Kidney epithelial cell (primary cell): ENCODE data around the gene NDST1. TPM values are rescaled to one million over a fixed set of nuclear protein-coding genes. Genes with fewer than 3 reads are reported as not detected.

Experiments
- DNase-seq: peaks from one replicate; pipeline ENCODE4 v3.0.0-alpha.2; 2010; ENCODE audit warnings: low read depth
- H3K27me3 ChIP-seq: 2 replicates; pipeline ENCODE4 v1.6.0; 2011; ENCODE audit warnings: low read length; ENCODE audit not compliant: control insufficient read depth, insufficient read depth
- H3K36me3 ChIP-seq: 2 replicates; pipeline ENCODE4 v1.5.1; 2011; ENCODE audit warnings: low read length; ENCODE audit not compliant: control insufficient read depth, insufficient read depth
- H3K4me3 ChIP-seq: 2 replicates; pipeline ENCODE4 v1.5.1; 2011; ENCODE audit warnings: low read depth, mild to moderate bottlenecking, control low read depth, low read length
- CTCF ChIP-seq: IDR thresholded peaks from 2 replicates; pipeline ENCODE4 v1.5.1; 2011; ENCODE audit warnings: mild to moderate bottlenecking, moderate library complexity, low read length, control low read depth, inconsistent platforms; ENCODE audit not compliant: insufficient read depth, poor library complexity, severe bottlenecking
- total RNA-seq: library from RNA; depleted of rRNA; stranded (reverse); fragments of >200 nt; gene quantifications from 2 replicates; pipeline ENCODE4 v1.2.3, GENCODE V29; 2015

Gene NDST1
- total RNA-seq, 1 donor from 2014 or later = 192 TPM

GRCh38 chr5:150573867-150574817 lies 66.2 kb downstream of the NDST1 start:
- no peak for TF ChIP-seq CTCF
- no peak overlapping the region for H3K4me3 ChIP-seq
- peaks cover 3% of the 10 kb centered on the region for H3K27me3 ChIP-seq
- no peak for DNase-seq
- no peaks in the 10 kb centered on the region for H3K36me3 ChIP-seq

DNA sequence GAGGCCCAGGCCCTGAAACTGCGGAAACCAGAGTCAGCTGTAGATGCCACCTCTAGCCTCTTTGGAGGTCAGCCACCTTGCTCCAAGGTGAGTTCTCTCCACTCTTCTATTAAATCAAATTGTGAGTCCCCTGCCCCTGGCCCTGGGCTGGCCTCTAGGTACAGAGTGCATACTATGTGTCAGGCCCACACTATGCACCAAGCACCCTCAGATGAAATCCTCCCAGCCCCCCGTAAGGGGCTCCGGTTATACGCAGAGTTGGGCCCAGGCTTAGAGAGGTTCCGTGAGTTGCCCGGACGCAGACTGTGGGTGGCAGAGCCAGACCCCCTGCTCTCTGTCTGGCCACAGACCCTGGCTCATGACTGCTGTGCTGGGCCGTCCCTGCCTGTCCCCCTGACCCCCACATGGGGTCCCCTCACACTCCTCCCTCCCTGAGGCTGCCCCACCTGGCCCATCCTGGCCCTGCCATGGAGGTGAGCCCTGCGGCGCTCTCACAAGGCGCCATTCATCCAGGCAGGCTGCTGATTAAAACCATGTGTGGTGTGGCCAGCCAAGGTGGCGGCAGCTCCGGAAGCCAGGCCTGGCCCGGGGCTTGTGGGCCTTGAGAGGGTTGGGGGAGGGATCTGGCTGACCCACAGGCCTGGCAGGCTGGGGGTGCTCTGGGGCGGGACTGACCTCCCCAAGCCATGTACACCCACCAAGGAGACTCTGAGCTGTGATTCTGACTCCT lies 67.1 kb downstream of the NDST1 start:
- no peaks in the 10 kb centered on the region for H3K36me3 ChIP-seq
- TF ChIP-seq CTCF = no peak
- H3K4me3 ChIP-seq = no peak overlapping the region
- H3K27me3 ChIP-seq = peaks cover 5% of the 10 kb centered on the region
- DNase-seq = no peak

- Histone ChIP-seq H3K27me3 (peaks cover 5% of the 10 kb centered on the region), H3K36me3 (no peaks in the 10 kb centered on the region), H3K4me3 (no peak overlapping the region)
- DNase-seq = no peak
- no peak for TF ChIP-seq CTCF
These were observed 68.0 kb downstream of the NDST1 start for GRCh38 chr5:150575745-150576448.

- peaks cover 5% of the 10 kb centered on the region for H3K27me3 ChIP-seq
- DNase-seq = no peak
- H3K4me3 ChIP-seq = no peak overlapping the region
- no peaks in the 10 kb centered on the region for H3K36me3 ChIP-seq
- no peak for TF ChIP-seq CTCF
These were observed 68.6 kb downstream of the NDST1 start for GRCh38 chr5:150576449-150576949.

GRCh38 chr5:150577378-150578139 lies 69.6 kb downstream of the NDST1 start:
- TF ChIP-seq CTCF = no peak
- DNase-seq = no peak
- Histone ChIP-seq H3K36me3 (no peaks in the 10 kb centered on the region), H3K27me3 (peaks cover 5% of the 10 kb centered on the region), H3K4me3 (no peak overlapping the region)
